ENCODE data around the gene RNF181. TPM values are rescaled to one million over a fixed set of nuclear protein-coding genes. Genes with fewer than 3 reads are reported as not detected.
A peak's percentile ranks its signal among the peaks of the same experiment; 100 is the strongest.
"Not testable (repeated sequence)": the region's sequence is repeated elsewhere in the genome, so short reads cannot be mapped to it uniquely, and the experiment has no call there.

Gene RNF181
- total and polyA plus RNA-seq, 2 experiments from 2014 or later: 152 to 328 TPM

GRCh38 chr2:85589181-85589580 is 6.4 kb upstream of the RNF181 start:
- Histone ChIP-seq H3K9me3 (ENCODE audit: low read depth) (no peaks in the 10 kb centered on the region), H3K4me1 (ENCODE audit: low read depth) (peaks cover 26% of the 10 kb centered on the region), H3K27me3 (no peaks in the 10 kb centered on the region), H3K4me3 (no peak overlapping the region), H3K27ac (no peak overlapping the region), H3K36me3 (no peaks in the 10 kb centered on the region)
- no peak for TF ChIP-seq CTCF (IDR thresholded peaks at IDR 0.05; ENCODE audit: low read depth, low read length)
- no peak for DNase-seq (ENCODE audit: low read depth in 1 of 2, low spot score in 1 of 2)

- DNase-seq (ENCODE audit: low read depth in 1 of 2, low spot score in 1 of 2): peak in 1 of 2 donors; percentile 99
- Histone ChIP-seq H3K9me3 (ENCODE audit: low read depth) (no peaks in the 10 kb centered on the region), H3K4me1 (ENCODE audit: low read depth) (peaks cover 25% of the 10 kb centered on the region)
Measured at GRCh38 chr2:85589982-85590791, 5.4 kb upstream of the RNF181 start.

GRCh38 chr2:85590950-85591349 is 4.6 kb upstream of the RNF181 start:
- Histone ChIP-seq H3K9me3 (ENCODE audit: low read depth) (no peaks in the 10 kb centered on the region), H3K36me3 (no peaks in the 10 kb centered on the region), H3K27me3 (no peaks in the 10 kb centered on the region), H3K4me3 (no peak overlapping the region), H3K27ac (no peak overlapping the region), H3K4me1 (ENCODE audit: low read depth) (peaks cover 22% of the 10 kb centered on the region)
- no peak for TF ChIP-seq CTCF (IDR thresholded peaks at IDR 0.05; ENCODE audit: low read depth, low read length)
- DNase-seq (ENCODE audit: low read depth in 1 of 2, low spot score in 1 of 2): no peak

More at GRCh38 chr2:85589982-85590791, 5.4 kb upstream of the RNF181 start:
- Histone ChIP-seq H3K27me3 (no peaks in the 10 kb centered on the region), H3K36me3 (no peaks in the 10 kb centered on the region), H3K27ac (no peak overlapping the region), H3K4me3 (no peak overlapping the region)
- TF ChIP-seq CTCF (IDR thresholded peaks at IDR 0.05; ENCODE audit: low read depth, low read length): no peak

GRCh38 chr2:85591563-85591962 is 4.0 kb upstream of the RNF181 start:
- no peaks in the 10 kb centered on the region for H3K36me3 ChIP-seq
- DNase-seq (ENCODE audit: low read depth in 1 of 2, low spot score in 1 of 2): no peak
- no peak overlapping the region for H3K27ac ChIP-seq
- no peak for TF ChIP-seq CTCF (IDR thresholded peaks at IDR 0.05; ENCODE audit: low read depth, low read length)
- peaks cover 26% of the 10 kb centered on the region for H3K4me1 ChIP-seq (ENCODE audit: low read depth)
- H3K9me3 ChIP-seq (ENCODE audit: low read depth): no peaks in the 10 kb centered on the region
- H3K4me3 ChIP-seq: no peak overlapping the region
- no peaks in the 10 kb centered on the region for H3K27me3 ChIP-seq

GRCh38 chr2:85592299-85592698 is 3.2 kb upstream of the RNF181 start:
- H3K4me3 ChIP-seq; H3K27me3 ChIP-seq; H3K9me3 ChIP-seq (ENCODE audit: low read depth); DNase-seq (ENCODE audit: low read depth in 1 of 2, low spot score in 1 of 2); H3K27ac ChIP-seq; H3K36me3 ChIP-seq: not testable (repeated sequence)
- H3K4me1 ChIP-seq (ENCODE audit: low read depth): peaks cover 29% of the 10 kb centered on the region

GRCh38 chr2:85593023-85593422 is 2.5 kb upstream of the RNF181 start:
- Histone ChIP-seq H3K27ac (no peak overlapping the region), H3K27me3 (no peaks in the 10 kb centered on the region), H3K9me3 (ENCODE audit: low read depth) (no peaks in the 10 kb centered on the region), H3K4me1 (ENCODE audit: low read depth) (peaks cover 26% of the 10 kb centered on the region), H3K36me3 (no peaks in the 10 kb centered on the region), H3K4me3 (no peak overlapping the region)
- no peak for TF ChIP-seq CTCF (IDR thresholded peaks at IDR 0.05; ENCODE audit: low read depth, low read length)
- DNase-seq (ENCODE audit: low read depth in 1 of 2, low spot score in 1 of 2): no peak
